ENCODE measurements around the gene AGAP9.
"Not testable (repeated sequence)": the region's sequence is repeated elsewhere in the genome, so short reads cannot be mapped to it uniquely, and the experiment has no call there.

AGAP9 gene

GRCh38 chr10:47555334-47555733 is 31.9 kb upstream of the AGAP9 start:
- H3K36me3 ChIP-seq (ENCODE audit: low read depth); H3K27me3 ChIP-seq (ENCODE audit: insufficient read depth, poor library complexity, severe bottlenecking); ATAC-seq (ENCODE audit: low read depth); H3K4me3 ChIP-seq (ENCODE audit: severe bottlenecking); DNase-seq (ENCODE audit: low spot score); H3K9me3 ChIP-seq (ENCODE audit: severe bottlenecking); H3K27ac ChIP-seq (ENCODE audit: poor library complexity, severe bottlenecking): not testable (repeated sequence)
- peaks cover 12% of the 10 kb centered on the region for H3K4me1 ChIP-seq (ENCODE audit: insufficient read depth, poor library complexity, severe bottlenecking)

GRCh38 chr10:47554552-47554951 is 31.1 kb upstream of the AGAP9 start:
- not testable (repeated sequence) for H3K36me3 ChIP-seq (ENCODE audit: low read depth); H3K27ac ChIP-seq (ENCODE audit: poor library complexity, severe bottlenecking); H3K9me3 ChIP-seq (ENCODE audit: severe bottlenecking); DNase-seq (ENCODE audit: low spot score); H3K27me3 ChIP-seq (ENCODE audit: insufficient read depth, poor library complexity, severe bottlenecking); H3K4me3 ChIP-seq (ENCODE audit: severe bottlenecking); ATAC-seq (ENCODE audit: low read depth)
- H3K4me1 ChIP-seq (ENCODE audit: insufficient read depth, poor library complexity, severe bottlenecking): peaks cover 11% of the 10 kb centered on the region

- not testable (repeated sequence) for H3K9me3 ChIP-seq (ENCODE audit: severe bottlenecking); DNase-seq (ENCODE audit: low spot score); H3K27me3 ChIP-seq (ENCODE audit: insufficient read depth, poor library complexity, severe bottlenecking); H3K36me3 ChIP-seq (ENCODE audit: low read depth); H3K4me1 ChIP-seq (ENCODE audit: insufficient read depth, poor library complexity, severe bottlenecking); ATAC-seq (ENCODE audit: low read depth)
- Histone ChIP-seq H3K4me3 (ENCODE audit: severe bottlenecking) (peak overlapping the region; percentile 94), H3K27ac (ENCODE audit: poor library complexity, severe bottlenecking) (peak overlapping the region; percentile 78)
These were observed 30.4 kb upstream of the AGAP9 start for GRCh38 chr10:47553860-47554247.

- H3K27me3 ChIP-seq (ENCODE audit: insufficient read depth, poor library complexity, severe bottlenecking); H3K9me3 ChIP-seq (ENCODE audit: severe bottlenecking); H3K4me1 ChIP-seq (ENCODE audit: insufficient read depth, poor library complexity, severe bottlenecking): not testable (repeated sequence)
- DNase-seq (ENCODE audit: low spot score) (peak; percentile 88), ATAC-seq (ENCODE audit: low read depth) (peak; percentile 92)
- Histone ChIP-seq H3K27ac (ENCODE audit: poor library complexity, severe bottlenecking) (peak overlapping the region; percentile 78), H3K4me3 (ENCODE audit: severe bottlenecking) (peak overlapping the region; percentile 94), H3K36me3 (ENCODE audit: low read depth) (peaks cover 11% of the 10 kb centered on the region)
These were observed 29.9 kb upstream of the AGAP9 start for GRCh38 chr10:47553214-47553859.

GRCh38 chr10:47552719-47553118 is 29.3 kb upstream of the AGAP9 start:
- peak; percentile 68 for ATAC-seq (ENCODE audit: low read depth)
- not testable (repeated sequence) for H3K4me1 ChIP-seq (ENCODE audit: insufficient read depth, poor library complexity, severe bottlenecking); DNase-seq (ENCODE audit: low spot score); H3K27me3 ChIP-seq (ENCODE audit: insufficient read depth, poor library complexity, severe bottlenecking); H3K9me3 ChIP-seq (ENCODE audit: severe bottlenecking)
- Histone ChIP-seq H3K36me3 (ENCODE audit: low read depth) (peaks cover 11% of the 10 kb centered on the region), H3K27ac (ENCODE audit: poor library complexity, severe bottlenecking) (peak overlapping the region; percentile 78), H3K4me3 (ENCODE audit: severe bottlenecking) (peak overlapping the region; percentile 94)
- peak; percentile 42 for TF ChIP-seq CTCF (IDR thresholded peaks at IDR 0.05; ENCODE audit: poor library complexity, severe bottlenecking)

- DNase-seq (ENCODE audit: low spot score); H3K9me3 ChIP-seq (ENCODE audit: severe bottlenecking); H3K4me3 ChIP-seq (ENCODE audit: severe bottlenecking); H3K27ac ChIP-seq (ENCODE audit: poor library complexity, severe bottlenecking); ATAC-seq (ENCODE audit: low read depth); H3K27me3 ChIP-seq (ENCODE audit: insufficient read depth, poor library complexity, severe bottlenecking); H3K4me1 ChIP-seq (ENCODE audit: insufficient read depth, poor library complexity, severe bottlenecking): not testable (repeated sequence)
- H3K36me3 ChIP-seq (ENCODE audit: low read depth): peaks cover 11% of the 10 kb centered on the region
These were observed 23.8 kb upstream of the AGAP9 start for GRCh38 chr10:47547286-47547685.

GRCh38 chr10:47536430-47536829 is 13.0 kb upstream of the AGAP9 start:
- H3K4me3 ChIP-seq (ENCODE audit: severe bottlenecking); H3K9me3 ChIP-seq (ENCODE audit: severe bottlenecking); DNase-seq (ENCODE audit: low spot score); H3K27ac ChIP-seq (ENCODE audit: poor library complexity, severe bottlenecking); H3K27me3 ChIP-seq (ENCODE audit: insufficient read depth, poor library complexity, severe bottlenecking); ATAC-seq (ENCODE audit: low read depth); H3K36me3 ChIP-seq (ENCODE audit: low read depth); H3K4me1 ChIP-seq (ENCODE audit: insufficient read depth, poor library complexity, severe bottlenecking): not testable (repeated sequence)

GRCh38 chr10:47502313-47502712 is 21.1 kb downstream of the AGAP9 start:
- not testable (repeated sequence) for H3K4me3 ChIP-seq (ENCODE audit: severe bottlenecking); DNase-seq (ENCODE audit: low spot score); H3K27ac ChIP-seq (ENCODE audit: poor library complexity, severe bottlenecking); ATAC-seq (ENCODE audit: low read depth); H3K36me3 ChIP-seq (ENCODE audit: low read depth); H3K9me3 ChIP-seq (ENCODE audit: severe bottlenecking); H3K27me3 ChIP-seq (ENCODE audit: insufficient read depth, poor library complexity, severe bottlenecking); H3K4me1 ChIP-seq (ENCODE audit: insufficient read depth, poor library complexity, severe bottlenecking)

GRCh38 chr10:47494226-47494625 is 29.2 kb downstream of the AGAP9 start:
- DNase-seq (ENCODE audit: low spot score); H3K27ac ChIP-seq (ENCODE audit: poor library complexity, severe bottlenecking); H3K27me3 ChIP-seq (ENCODE audit: insufficient read depth, poor library complexity, severe bottlenecking); H3K36me3 ChIP-seq (ENCODE audit: low read depth); ATAC-seq (ENCODE audit: low read depth); H3K9me3 ChIP-seq (ENCODE audit: severe bottlenecking); H3K4me3 ChIP-seq (ENCODE audit: severe bottlenecking); H3K4me1 ChIP-seq (ENCODE audit: insufficient read depth, poor library complexity, severe bottlenecking): not testable (repeated sequence)

GRCh38 chr10:47491600-47491999 is 31.8 kb downstream of the AGAP9 start, which contains the start of gene FAM25G:
Gene FAM25G, minus strand, starts transcription at chr10:47491700. Its CDS starts 26 bp downstream, at chr10:47491674.
- ATAC-seq (ENCODE audit: low read depth); H3K27me3 ChIP-seq (ENCODE audit: insufficient read depth, poor library complexity, severe bottlenecking); H3K4me1 ChIP-seq (ENCODE audit: insufficient read depth, poor library complexity, severe bottlenecking); H3K36me3 ChIP-seq (ENCODE audit: low read depth); DNase-seq (ENCODE audit: low spot score); H3K27ac ChIP-seq (ENCODE audit: poor library complexity, severe bottlenecking); H3K9me3 ChIP-seq (ENCODE audit: severe bottlenecking); H3K4me3 ChIP-seq (ENCODE audit: severe bottlenecking): not testable (repeated sequence)

- not testable (repeated sequence) for DNase-seq (ENCODE audit: low spot score); ATAC-seq (ENCODE audit: low read depth); H3K27ac ChIP-seq (ENCODE audit: poor library complexity, severe bottlenecking); H3K36me3 ChIP-seq (ENCODE audit: low read depth); H3K9me3 ChIP-seq (ENCODE audit: severe bottlenecking); H3K4me1 ChIP-seq (ENCODE audit: insufficient read depth, poor library complexity, severe bottlenecking); H3K4me3 ChIP-seq (ENCODE audit: severe bottlenecking); H3K27me3 ChIP-seq (ENCODE audit: insufficient read depth, poor library complexity, severe bottlenecking)
These were observed 33.8 kb downstream of the AGAP9 start for GRCh38 chr10:47489630-47490029.

All from RWPE2 (cell line).